HG02798 (cell line): Measurements from ENCODE around the gene MSLN.
"Not testable (repeated sequence)": the region's sequence is repeated elsewhere in the genome, so short reads cannot be mapped to it uniquely, and the experiment has no call there.

Experiments
- ATAC-seq: cut with Tn5 transposase; IDR thresholded peaks from one replicate; pipeline ENCODE4 v1.9.1; 2021; ENCODE audit warnings: mild to moderate bottlenecking; ENCODE audit not compliant: unreplicated experiment, poor library complexity

The MSLN gene

GRCh38 chr16:770411-770810, 9.9 kb downstream of the MSLN start:
- ATAC-seq = no peak

- no peak for ATAC-seq
These were observed 12.4 kb downstream of the MSLN start for GRCh38 chr16:772959-773358.

DNA sequence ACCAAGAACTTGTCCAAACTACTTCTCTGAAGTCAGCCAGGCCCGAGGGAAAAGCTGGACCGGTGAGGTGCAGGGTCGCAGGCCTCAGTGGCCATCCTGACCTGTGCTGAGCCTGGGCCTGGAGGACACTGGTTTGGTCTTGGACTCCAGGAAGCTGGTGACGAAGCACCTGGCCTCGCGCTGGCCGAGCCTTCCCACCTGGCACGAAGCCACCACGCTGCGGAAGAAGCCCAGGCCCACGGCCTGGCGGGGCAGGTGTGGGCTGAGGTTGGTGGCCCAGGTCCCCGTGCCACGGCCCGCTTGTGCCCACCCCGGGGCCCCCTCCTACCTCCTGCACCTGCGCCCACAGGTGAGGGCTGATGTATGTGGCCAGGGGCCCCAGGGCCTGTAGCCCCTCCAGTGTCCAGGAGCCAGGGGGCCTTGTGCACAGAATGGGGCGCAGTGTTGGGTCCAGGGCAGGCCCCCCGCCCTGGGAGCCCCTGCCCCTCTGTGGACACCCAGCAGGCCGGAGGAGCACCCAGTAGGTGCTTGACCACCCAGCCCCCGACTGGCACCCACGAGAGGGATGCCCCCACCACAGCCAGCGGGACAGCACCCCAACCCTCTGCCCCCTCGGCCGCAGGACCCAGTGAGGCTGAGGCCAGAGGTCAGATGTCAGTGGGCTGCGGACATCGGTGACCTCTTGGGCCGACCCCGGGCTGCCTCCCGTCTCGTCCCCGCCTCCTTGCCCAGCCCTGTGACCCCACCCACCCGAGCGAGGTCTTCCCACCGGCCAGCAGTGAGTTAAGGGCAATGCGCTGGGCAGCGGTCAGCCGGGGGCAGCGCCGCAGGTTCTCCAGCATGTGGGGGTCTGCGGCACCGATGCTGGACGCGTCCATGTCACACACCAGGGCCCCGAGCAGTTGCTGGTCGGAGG, 13.8 kb downstream of the MSLN start:
- ATAC-seq = no peak

- no peak for ATAC-seq
These were observed 14.8 kb downstream of the MSLN start for GRCh38 chr16:775236-775796.

GRCh38 chr16:776298-776697, 15.8 kb downstream of the MSLN start:
- not testable (repeated sequence) for ATAC-seq

GRCh38 chr16:776824-777223, 16.3 kb downstream of the MSLN start:
- ATAC-seq = no peak

DNA sequence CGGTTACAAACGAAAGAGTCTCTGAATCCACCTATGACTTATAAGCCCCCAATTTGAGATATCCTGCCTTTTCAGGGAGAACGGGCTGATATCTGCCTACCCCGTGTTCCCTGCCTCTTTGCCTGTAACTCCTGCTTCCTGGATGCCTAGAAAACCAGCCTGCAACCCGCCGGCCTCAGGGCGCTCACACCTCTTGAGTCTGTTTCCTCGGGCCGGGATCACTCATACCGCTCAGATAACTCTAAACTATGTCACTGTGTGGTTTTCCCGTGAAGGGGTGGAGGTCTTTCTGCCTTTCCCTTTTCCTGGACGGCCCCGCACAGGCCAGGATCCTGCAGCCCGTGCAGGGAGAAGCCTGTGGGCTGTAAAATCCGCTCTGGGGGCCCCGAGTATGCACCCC, 17.3 kb downstream of the MSLN start:
- no peak for ATAC-seq

GRCh38 chr16:778447-778846, 17.9 kb downstream of the MSLN start:
- no peak for ATAC-seq

DNA sequence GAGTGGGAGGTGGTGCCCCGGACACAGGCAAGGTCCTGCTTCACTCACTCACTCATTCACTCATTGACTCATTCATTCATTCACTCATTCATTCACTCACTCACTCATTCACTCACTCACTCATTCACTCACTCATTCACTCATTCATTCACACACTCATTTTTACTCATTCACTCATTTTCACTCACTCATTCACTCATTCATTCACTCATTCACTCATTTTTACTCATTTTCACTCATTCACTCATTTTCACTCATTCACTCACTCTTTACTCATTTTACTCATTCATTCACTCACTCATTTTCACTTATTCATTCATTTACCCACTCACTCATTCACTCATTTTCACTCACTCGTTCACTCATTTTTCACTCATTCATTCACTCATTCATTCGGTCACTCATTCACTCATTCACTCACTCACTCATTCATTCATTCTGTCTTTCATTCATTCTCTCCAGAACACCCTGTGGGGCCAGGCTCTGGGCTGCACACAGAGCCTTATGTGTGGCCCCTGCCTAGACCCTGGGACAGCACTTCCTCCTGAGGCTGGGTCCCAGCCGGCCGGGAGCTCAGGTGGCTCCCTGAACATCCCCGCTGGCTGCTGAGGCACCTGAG, 18.5 kb downstream of the MSLN start:
- ATAC-seq = no peak

DNA sequence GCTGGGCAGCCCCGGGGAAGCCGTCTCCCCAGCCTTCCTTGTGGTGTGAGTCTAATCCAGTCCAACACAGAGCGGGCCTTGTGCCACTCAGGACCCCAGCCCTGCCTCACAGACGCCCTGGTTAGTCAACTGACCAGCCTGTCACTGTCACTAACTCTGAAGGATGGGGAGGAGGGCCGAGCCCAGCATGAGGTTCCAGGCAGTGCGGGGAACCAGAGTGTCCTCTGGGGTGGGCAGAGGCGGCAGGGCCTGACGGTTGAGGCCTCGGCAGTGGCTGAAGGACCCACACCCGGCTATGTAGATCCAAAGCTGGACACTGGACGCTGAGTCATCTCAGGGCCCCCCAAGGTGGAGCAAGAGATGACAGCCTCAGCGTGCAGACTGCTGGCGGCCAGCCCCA, 19.0 kb downstream of the MSLN start:
- ATAC-seq = no peak

- no peak for ATAC-seq
These were observed 19.8 kb downstream of the MSLN start for GRCh38 chr16:780296-780695.

DNA sequence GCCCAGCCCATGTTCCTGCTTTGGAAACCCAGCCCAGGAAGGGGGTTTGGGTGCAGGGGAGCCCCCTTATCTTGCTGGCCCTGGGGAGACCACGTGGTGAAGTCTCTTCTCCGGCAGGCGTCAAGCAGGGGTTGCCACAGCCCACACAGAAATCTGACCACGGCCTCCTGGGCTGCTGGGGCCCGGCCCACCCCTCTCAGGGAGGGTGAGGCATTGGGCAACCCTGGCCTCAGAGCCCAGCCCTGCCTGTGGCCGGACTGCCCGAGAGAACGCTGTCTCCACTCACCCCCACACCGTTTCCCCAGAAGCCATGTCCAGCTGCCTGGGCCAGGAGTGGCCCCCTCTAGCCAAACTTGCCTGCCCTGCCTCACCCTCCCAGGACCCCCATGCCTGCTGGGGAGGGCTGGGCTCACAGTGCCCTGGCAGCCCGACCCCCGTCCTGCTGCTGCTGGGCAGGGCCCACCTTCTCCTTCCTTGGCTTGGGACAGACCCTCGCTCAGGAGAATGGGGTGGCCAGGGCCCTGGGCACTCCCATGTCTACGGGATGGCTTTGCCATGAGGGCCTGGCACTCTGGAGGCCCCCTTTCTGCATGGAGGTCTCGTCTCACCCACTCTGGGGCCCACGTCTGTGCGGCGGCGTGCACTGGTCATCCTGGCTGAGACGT, 20.9 kb downstream of the MSLN start:
- no peak for ATAC-seq

- no peak for ATAC-seq
These were observed 21.7 kb downstream of the MSLN start for GRCh38 chr16:782258-782657.

DNA sequence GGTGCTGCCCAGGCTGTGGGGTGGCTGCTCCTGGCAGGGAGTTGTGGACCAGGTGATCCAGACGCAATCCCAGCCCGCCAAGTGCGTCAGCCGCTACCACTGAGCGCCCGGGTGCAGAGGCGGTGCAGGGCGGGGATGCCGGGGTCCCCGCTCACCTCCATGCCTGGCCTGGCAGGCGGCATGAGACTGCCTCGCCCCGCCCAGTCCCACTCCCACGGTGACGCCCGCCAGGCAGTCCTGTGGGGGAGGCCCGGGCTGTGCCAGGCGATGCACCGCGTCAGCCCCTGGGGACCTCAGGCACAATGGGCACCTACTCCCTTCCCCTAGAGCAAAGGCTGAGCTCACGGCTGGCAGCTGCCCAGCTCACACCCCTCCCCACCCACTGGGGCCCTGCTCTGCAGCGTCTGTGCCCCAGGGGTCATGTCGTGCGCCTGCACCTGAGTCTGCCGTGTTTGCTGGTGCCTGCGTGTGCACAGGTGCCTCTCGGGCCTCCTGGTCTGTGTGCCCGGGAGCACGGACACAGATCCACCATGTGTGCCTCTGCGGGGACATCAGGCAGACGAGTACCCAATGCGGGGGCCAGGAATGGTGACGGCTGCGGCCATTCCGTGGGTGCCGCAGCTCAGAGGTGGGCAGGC, 22.4 kb downstream of the MSLN start:
- no peak for ATAC-seq

GRCh38 chr16:783404-784161, 23.0 kb downstream of the MSLN start:
- no peak for ATAC-seq

GRCh38 chr16:784431-784830, 23.9 kb downstream of the MSLN start:
- no peak for ATAC-seq

GRCh38 chr16:785563-786535, 25.3 kb downstream of the MSLN start:
- ATAC-seq = no peak

- peak; percentile 1 for ATAC-seq
These were observed 26.9 kb downstream of the MSLN start for GRCh38 chr16:787321-787966.
